SK-N-DZ (cell line): ENCODE results near the gene SAMD8. TPM values are rescaled to one million over a fixed set of nuclear protein-coding genes. Genes with fewer than 3 reads are reported as not detected.

Experiments
- DNase-seq: peaks from one replicate; pipeline ENCODE4 v3.0.0-alpha.2; 2015; ENCODE audit warnings: low spot score
- polyA plus RNA-seq, 2 experiments: library from polyadenylated mRNA; depleted of rRNA; stranded (reverse); fragments of >200 nt; gene quantifications; 2 replicates each; pipeline ENCODE4 v1.2.3, GENCODE V29; 2014

The SAMD8 gene
- 12.0 and 16.1 TPM in 2 replicates for polyA plus RNA-seq (2014; cell fraction: cytosol; rRNA removed)
- polyA plus RNA-seq (2014; cell fraction: nucleus; rRNA removed) = 5.7 and 9.6 TPM in 2 replicates

DNA sequence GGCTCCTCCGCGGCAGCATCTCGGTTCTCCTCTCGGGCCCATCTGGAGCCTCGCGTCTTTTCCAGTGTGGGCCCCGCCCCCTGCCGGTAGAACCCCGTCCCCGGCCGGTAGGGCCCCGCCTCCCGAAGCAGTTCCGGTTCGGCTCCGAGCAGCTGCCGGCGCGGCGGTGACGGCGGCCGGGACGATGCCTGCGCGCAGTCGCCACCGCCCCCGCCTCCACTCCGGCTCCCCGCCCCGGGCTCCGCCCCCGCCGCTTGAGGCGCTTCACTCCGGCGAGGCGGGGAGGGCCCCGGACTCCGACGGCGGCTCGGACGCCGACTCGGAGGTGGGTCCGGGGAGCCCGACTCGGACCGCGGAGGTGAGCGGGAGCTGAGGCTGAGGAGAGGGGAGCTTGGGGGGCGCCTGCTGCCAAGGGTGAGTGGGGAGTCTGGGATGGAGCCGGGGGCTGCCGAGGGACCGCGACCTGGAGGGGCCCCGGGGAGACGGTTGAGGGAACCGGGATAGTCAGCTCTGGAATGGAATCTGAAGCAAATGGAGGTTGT, at the start of gene SAMD8:
Gene SAMD8, plus strand, starts transcription at position 292 of the 542 bp plus-strand sequence. CDS start 38,873 bp downstream, outside the sequence.
- DNase-seq = no peak

DNA sequence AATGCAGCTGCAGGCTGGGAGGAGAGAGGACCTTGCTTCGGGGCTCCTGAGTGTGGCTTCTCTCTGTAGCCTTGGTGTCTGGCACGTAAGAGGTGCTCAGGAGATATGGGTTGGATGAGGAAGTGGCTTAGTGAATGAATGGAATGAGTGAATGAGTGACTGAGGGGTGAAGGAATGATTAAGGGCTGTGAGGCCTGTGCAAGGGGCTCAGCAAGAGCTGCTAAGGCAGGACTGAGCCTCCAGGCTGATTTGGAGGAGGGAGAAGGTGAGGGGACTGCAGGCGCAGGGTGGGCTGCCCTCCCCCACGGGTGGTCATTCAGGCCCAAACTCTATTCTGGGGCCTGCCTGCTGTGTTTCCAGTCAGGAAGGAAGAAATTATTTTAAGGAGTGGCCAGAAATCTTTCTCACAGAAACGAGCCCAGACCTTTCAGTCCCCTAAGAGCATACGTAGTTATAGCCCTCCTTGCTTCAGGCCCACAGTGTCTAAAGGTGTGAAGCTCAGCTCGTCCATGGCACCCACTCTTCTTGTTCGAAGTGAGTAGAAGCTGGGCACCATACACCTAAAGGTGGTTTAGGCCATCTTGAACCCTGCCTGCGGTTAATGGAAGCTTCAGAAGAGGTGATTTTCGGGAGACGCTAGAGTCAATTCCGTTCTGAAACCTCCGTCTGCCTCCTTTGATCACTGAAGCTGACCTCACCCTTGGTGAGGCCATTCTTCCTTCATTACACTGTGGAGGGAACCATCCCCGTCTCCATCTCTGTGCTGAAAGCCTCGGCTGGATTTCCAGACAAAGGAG, 49.5 kb upstream of the SAMD8 start:
- DNase-seq = no peak

DNA sequence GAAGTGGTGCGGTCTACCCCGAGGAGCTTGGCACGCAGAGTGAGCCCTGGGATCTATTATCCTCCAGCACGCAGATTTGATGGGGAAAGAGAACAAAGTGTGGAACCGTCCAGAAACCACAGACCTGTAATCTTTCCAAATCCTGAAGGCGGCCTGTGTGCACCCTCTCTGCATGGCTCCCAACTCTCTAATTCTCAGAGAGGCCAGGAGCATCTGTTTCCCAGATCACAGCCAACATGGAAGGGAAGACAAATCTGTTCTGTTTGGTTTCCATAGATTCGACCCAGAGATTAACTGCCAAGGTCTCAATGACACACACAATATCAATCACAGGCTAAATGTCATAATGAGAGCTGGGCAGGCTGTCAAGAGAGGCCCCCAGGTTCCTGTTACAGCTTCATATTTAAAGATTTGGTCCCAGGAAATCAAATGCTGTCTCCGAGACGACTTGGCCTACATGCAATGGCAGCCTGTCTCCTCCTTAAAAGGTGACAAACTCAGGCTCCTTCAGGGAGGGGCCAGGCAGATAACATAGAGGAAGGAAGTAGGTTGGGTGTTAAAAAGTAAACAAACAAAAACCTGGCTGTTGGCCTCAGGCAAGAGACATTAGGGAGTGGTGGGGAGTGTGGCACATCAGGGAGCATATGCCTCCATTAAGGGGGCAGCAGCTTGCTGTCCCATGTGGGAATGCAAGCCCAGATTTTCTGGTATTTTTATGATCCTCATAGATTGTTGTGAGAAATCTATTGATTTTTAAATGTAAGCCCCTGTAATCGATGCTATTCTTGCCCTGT, 48.8 kb upstream of the SAMD8 start:
- DNase-seq = peak; percentile 34

DNA sequence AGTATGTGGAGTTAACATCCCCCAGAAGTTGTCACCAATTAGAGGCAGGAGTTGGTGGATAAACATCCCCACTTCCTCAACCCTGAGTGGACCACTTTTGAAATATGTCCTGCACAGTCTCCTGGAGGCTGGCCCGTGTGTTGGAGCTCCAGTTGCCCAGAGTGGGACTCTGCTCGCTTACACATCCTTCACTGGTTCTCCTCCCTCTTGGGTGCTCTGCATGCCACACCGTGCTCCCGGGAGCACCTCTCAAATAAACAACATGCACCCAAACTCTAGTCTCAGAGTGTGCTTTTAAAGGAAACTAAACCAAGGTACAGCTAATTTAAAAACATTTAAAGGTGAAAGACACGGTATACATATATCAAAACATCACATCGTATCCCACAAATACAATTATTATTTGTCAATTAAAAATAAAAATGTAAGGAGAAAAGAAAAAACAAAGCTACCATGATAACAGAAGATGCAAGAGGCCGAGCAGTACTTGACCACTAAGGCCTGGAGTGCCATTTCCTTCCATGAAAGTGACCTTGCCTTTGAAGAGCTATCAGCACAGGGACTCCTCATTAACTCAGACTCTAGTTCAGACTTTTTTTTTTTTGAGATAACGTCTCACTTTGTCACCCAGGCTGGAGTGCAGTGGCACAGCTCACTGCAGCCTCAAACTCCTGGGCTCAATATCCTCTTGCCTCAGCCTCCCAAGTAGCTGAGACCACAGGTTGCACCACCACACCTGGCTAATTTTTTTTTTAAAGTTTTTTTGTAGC, 47.8 kb upstream of the SAMD8 start:
- no peak for DNase-seq

DNA sequence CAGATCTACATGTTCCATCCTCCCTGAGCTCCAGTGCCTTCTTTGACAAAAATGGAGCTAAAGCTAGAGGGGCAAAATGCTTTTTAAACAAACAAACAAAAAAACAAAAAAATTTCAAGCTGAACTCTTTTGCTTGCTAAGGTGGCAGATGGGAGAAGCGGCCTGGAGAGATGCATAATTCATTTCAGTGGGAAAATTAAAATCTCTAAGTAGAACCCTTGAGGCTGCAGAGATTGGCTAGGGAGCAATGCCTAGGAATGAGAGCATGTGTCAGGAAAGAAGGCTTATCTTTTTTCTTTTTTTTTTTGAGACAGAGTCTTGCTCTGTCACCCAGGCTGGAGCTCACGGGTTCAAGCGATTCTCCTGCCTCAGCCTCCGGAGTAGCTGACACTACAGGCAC, 46.4 kb upstream of the SAMD8 start:
- DNase-seq = no peak

DNA sequence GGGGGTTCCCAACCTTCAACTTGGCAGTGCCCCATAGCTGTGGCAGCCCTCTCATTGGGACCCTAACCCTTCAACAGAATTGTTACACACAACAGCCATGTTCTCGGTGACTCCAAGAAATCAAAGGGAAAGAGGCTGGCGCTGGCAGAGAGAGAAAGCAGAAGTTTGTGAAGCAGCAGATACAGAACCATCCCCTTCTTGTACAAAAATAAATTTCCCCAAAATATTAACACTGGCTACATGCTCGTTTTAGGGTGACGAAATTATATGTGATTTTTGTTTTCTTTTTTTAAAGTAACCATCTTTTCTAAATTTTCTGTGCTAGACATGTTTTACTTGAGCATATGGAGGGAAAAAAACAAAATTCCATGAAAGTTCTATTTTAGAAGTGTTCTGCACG, 45.2 kb upstream of the SAMD8 start:
- no peak for DNase-seq

- DNase-seq = no peak
Observed at GRCh38 chr10:75067272-75067671, 44.2 kb upstream of the SAMD8 start.

DNA sequence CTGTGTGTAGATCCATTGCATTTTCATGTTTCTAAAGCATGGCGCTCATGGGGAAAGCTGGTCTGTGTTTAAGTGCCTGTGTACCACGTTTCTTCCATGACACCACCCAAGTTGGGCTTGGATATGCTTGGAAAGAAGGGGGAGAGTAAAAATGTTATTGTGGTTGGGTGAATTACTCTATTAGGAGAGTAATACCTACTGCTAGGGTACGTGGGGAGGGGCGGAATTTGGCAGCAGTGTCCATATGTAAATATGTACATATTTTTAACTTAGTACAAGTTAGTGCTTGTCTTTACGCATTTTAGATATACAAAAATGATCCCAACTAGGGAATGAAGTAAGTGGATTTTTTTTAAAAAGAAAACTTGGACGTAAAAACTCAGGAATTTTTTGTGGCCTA, 42.9 kb upstream of the SAMD8 start:
- DNase-seq = no peak

DNA sequence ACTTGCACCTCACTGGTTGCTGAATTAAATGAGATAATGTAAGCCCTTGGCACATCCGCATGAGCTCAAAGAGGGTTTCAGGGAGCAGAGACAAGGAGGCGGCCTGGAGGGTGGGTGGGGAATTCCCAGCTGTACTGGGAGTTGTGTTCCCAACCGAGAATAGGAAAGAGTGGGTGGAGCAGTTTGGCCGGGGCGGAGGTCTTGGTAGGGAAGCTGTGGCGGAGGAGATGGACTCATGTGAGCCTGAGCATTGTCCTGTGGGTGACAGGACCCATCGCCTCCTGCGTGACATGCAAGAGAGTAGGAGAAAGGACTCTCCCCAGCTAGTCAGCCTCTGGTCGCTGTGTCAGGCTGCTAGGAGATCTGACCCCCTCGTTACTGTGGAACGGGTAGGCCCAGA, 41.0 kb upstream of the SAMD8 start:
- DNase-seq = no peak

- peak; percentile 46 for DNase-seq
Observed at GRCh38 chr10:75070961-75071428, 40.5 kb upstream of the SAMD8 start.

GRCh38 chr10:75071756-75072155, 39.7 kb upstream of the SAMD8 start:
- no peak for DNase-seq

DNA sequence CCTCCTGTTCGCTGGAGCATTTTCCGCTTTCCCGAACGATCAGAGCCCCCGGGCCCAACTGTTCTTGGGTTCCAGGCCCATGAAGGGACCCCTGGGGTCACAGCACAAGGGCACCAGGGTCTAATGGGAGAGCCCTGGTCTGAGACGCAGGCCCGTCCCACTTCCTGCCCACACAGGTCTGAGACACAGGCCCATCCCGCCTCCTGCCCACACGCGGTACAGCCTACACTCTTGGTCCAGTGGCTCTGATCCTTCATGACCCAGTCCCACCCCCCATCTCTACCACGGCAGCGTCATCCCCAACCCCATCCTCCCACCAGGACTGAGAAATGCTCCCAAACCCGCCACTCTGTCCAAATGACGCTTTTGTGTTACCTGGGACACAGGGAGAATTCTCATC, 38.7 kb upstream of the SAMD8 start:
- no peak for DNase-seq

- DNase-seq = no peak
Observed at GRCh38 chr10:75073442-75073841, 38.0 kb upstream of the SAMD8 start.

- no peak for DNase-seq
Observed at GRCh38 chr10:75074711-75075445, 36.6 kb upstream of the SAMD8 start.

DNA sequence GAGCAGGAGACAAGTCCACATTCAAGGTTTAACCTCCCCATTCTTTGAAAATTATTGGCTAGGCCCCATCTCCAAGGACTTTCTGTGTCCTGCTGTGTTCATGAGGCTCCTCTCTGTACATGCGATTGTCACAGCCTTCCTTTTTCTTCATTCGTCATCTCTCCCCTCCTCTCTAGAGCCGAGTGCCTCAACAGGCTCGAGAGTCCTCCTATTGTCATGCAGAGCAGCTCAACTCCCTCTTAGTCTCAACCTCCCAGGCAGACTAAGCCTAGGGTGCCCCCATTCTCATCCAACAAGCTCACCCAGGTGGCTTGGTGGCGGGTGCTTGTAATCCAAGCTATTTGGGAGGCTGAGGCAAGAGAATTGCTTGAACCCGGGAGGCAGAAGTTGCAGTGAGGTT, 35.1 kb upstream of the SAMD8 start:
- DNase-seq = no peak

DNA sequence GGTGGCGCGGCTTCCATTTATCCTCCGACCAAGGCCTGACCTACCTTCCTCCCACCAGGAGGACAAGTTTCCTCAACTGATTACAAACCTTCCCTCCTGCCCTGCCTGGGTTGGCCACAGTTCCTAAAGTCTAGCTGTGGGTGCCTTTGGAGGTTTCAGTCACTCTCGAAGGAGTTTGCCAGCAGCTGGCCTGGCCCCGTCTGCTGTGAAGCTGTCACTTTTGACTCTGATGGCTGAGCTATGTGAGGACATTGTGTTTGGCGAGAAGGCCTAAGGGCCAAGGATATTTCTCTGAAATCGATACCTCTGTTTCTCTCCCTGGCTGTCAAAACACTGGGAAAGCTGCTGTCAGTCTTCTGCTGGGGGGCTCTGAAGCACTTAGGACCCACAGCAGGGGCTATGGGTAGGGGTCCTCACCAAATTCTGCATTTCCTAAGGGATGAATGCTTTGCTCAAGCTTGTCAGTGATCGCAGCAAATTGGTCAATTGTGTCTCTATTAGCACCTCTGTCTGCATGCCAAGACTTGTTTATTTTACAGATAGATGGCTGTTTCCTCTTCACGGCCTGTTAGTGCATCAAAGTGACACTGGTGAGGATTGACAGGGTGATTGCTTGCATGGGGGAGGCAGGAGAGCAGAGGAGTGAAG, 31.9 kb upstream of the SAMD8 start:
- no peak for DNase-seq

GRCh38 chr10:75080554-75080953, 30.9 kb upstream of the SAMD8 start:
- DNase-seq = no peak

DNA sequence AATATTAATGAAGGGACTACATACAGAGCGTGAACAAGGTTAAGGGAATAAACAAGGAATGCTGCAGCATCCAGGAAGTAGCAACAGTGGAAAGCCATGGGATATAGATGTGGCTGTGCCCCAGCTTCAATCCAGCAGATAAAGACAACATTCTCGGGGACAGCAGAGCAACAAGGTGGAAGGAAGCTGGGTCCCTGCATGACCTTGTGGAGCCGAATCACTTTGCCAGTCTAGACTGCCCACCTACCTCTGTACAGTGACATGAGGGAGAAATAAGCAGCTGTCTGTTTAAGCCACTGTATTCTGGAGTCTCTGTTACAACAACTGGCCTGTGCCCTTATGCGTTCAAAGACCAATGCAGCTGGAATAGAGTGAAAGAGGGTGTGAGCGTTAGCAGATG, 30.1 kb upstream of the SAMD8 start:
- no peak for DNase-seq

DNA sequence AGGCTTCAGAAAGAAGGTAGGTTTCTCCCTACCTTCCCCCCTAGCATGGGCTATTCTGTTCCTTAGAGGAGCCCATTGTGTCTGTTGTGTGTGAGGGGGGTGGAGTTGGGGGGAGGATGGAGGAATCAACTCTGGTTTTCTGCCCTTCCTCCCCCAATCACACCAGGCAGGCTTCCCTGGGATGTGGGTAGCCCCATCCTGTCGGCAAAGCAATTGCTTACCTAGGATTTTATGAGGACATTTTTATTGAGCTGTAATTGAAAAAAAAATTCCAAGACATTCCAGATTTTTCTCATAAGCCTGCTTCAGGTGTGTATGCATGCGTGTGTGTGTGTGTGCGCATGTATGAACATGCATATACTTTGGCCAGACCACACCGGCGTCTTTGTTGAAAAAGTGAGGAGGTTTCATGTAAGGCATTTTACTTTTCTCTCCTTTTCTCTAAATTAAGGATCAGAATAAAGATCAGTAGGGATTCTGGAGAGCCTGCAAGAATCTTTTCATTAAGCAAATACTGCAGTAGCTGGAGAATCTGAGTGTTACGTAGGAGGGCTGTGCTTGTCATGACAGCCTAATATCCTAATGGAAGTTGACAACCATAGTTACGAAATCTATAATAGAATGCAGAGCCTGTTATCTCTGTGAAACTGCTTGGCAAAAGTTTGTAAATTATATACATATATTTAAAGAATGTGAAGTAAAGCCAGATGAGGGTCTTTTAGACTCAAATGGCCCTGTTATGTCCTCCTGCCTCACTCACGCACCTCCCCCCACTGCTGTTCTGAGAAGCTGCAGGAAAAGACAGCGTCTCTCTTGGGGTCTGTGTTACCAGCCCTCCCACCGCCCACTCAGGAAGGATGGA, 27.3 kb upstream of the SAMD8 start:
- DNase-seq = peak; percentile 51
